HG03439 (cell line): Measurements from ENCODE around the gene HOXD9.

Source experiments
- ATAC-seq: cut with Tn5 transposase; IDR thresholded peaks from one replicate; pipeline ENCODE4 v1.9.1; 2021; ENCODE audit warnings: mild to moderate bottlenecking, moderate library complexity; ENCODE audit not compliant: unreplicated experiment

Gene HOXD9

GRCh38 chr2:176098366-176099158 lies 24.0 kb upstream of the HOXD9 start:
- no peak for ATAC-seq

GRCh38 chr2:176099159-176099727 lies 23.3 kb upstream of the HOXD9 start:
- ATAC-seq, result no peak

GRCh38 chr2:176099728-176100546 lies 22.6 kb upstream of the HOXD9 start, which contains the start of gene HOXD12:
Gene HOXD12, plus strand, starts transcription at chr2:176099795. Its CDS starts 7 bp downstream, at chr2:176099802.
- no peak for ATAC-seq

- ATAC-seq, result no peak
Observed at GRCh38 chr2:176100547-176101140, 21.9 kb upstream of the HOXD9 start.

GRCh38 chr2:176101216-176101830 lies 21.2 kb upstream of the HOXD9 start:
- ATAC-seq, result no peak

GRCh38 chr2:176101842-176102241 lies 20.7 kb upstream of the HOXD9 start:
- ATAC-seq, result no peak

GRCh38 chr2:176102309-176102866 lies 20.1 kb upstream of the HOXD9 start:
- no peak for ATAC-seq

- ATAC-seq, result no peak
Observed at GRCh38 chr2:176103194-176103593, 19.3 kb upstream of the HOXD9 start.

- no peak for ATAC-seq
Observed at GRCh38 chr2:176103742-176104315, 18.7 kb upstream of the HOXD9 start.

GRCh38 chr2:176104316-176105077 lies 18.0 kb upstream of the HOXD9 start:
- ATAC-seq, result no peak

- no peak for ATAC-seq
Observed at GRCh38 chr2:176105078-176105729, 17.3 kb upstream of the HOXD9 start.

GRCh38 chr2:176105730-176106580 lies 16.6 kb upstream of the HOXD9 start:
- ATAC-seq, result no peak

GRCh38 chr2:176106581-176107539 lies 15.7 kb upstream of the HOXD9 start, which contains the start of gene HOXD11:
Gene HOXD11, plus strand, starts transcription at chr2:176107280. Its CDS starts 76 bp downstream, at chr2:176107356.
- ATAC-seq, result no peak

GRCh38 chr2:176107731-176108181 lies 14.8 kb upstream of the HOXD9 start:
- no peak for ATAC-seq

- ATAC-seq, result no peak
Observed at GRCh38 chr2:176109192-176109901, 13.2 kb upstream of the HOXD9 start.

- no peak for ATAC-seq
Observed at GRCh38 chr2:176109946-176110345, 12.6 kb upstream of the HOXD9 start.
